ENCODE data around the gene GK. TPM values are rescaled to one million over a fixed set of nuclear protein-coding genes. Genes with fewer than 3 reads are reported as not detected.
"Not testable (repeated sequence)": the region's sequence is repeated elsewhere in the genome, so short reads cannot be mapped to it uniquely, and the experiment has no call there.

The GK gene
- total RNA-seq, 1 donor from 2014 or later = 103 TPM

DNA sequence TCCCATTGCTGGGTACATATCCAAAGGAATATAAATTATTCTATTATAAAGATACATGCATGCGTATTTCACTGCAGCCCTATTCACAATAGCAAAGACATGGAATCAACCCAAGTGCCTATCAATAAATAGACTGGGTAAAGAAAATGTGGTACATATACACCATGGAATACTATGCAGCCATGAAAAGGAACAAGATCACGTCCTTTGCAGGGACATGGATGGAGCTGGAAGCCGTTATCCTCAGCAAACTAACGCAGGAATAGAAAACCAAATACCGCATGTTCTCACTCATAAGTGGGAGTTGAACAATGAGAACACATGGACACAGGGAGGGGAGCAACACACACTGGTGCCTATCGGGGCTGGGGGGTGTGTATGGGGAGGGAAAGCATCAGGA is 19.2 kb upstream of the GK start:
- H3K27me3 Mint-ChIP-seq (ENCODE audit: low read depth); H3K4me1 Mint-ChIP-seq (ENCODE audit: low read depth); H3K27ac Mint-ChIP-seq; H3K4me3 Mint-ChIP-seq (ENCODE audit: low read depth); intact Hi-C loops (cut with micrococcal nuclease); H3K36me3 Mint-ChIP-seq (ENCODE audit: low read depth); DNase-seq (ENCODE audit: low spot score); H3K9me3 Mint-ChIP-seq: not testable (repeated sequence)

DNA sequence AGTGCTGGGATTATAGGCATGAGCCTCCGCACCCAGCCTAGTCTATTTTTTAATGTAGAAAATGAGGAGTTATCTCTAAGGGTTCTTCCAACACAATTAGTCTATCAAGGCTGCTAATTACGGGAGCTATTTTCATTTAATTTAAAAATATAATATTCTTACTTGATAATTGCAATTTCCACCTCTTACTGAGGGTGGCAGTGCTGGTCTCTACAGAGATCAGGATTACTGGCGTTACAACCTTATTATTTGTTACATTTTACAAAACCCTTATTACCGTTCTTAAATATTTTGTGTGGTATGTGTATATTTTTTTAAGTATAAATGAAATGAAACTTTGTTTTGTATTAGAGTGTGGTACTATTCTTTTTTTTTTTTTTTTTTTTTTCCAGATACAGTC is 17.6 kb upstream of the GK start:
- H3K9me3 Mint-ChIP-seq = no peaks in the 10 kb centered on the region
- peaks cover 3% of the 10 kb centered on the region for H3K4me1 Mint-ChIP-seq (ENCODE audit: low read depth)
- no peaks in the 10 kb centered on the region for H3K27me3 Mint-ChIP-seq (ENCODE audit: low read depth)
- H3K4me3 Mint-ChIP-seq (ENCODE audit: low read depth) = no peak overlapping the region
- H3K27ac Mint-ChIP-seq = no peak overlapping the region
- H3K36me3 Mint-ChIP-seq (ENCODE audit: low read depth) = peaks cover under 1% of the 10 kb centered on the region
- DNase-seq (ENCODE audit: low spot score) = no peak
- intact Hi-C loops (cut with micrococcal nuclease) = loop anchor here (1.0 to 5.0 kb wide), 2 partner anchors 37 to 78 kb away; no protein-coding TSS in a partner anchor

DNA sequence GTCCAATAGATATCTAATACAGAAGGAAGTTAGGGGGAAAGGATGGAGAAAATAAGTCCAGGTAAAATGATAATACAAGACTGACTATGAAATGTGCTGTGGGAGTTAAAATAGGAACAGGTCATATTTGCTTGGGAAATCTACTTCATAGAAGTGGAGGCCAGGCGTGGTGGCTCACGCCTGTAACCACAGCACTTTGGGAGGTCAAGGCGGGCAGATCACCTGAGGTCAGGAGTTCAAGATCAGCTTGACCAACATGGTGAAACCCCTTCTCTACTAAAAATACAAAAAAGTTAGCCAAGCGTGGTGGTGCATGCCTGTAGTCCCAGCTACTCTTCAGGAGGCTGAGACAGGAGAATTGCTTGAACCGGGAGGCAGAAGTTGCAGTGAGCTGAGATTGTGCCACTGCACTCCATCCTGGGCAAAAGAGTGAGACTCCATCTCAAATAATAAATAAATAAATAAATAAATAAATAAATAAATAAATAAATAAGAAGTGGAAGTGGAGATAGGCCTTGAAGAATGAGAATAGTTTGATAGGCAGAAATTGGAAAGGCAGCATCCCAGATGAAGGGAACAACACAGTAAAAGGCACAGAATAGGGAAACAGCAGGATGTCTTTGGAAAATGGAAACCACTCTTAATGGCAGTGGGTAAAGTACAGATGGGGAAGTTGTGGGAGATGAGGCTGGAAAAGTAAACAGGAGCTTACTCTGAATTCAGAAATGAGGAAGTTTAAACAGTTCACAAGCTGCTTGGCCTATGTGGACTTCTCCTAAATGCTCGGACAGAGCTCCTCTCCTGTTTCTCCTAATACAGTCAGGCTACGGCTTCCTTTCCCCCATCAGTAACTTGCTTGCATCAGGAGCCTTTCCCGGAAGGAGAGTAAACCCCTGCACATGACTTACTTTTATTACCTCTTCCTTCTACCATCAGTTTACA is 15.1 kb upstream of the GK start:
- Mint-ChIP-seq H3K27me3 (ENCODE audit: low read depth) (no peaks in the 10 kb centered on the region), H3K4me3 (ENCODE audit: low read depth) (no peak overlapping the region), H3K36me3 (ENCODE audit: low read depth) (peaks cover 8% of the 10 kb centered on the region), H3K27ac (no peak overlapping the region), H3K9me3 (no peaks in the 10 kb centered on the region), H3K4me1 (ENCODE audit: low read depth) (peaks cover 19% of the 10 kb centered on the region)
- no peak for DNase-seq (ENCODE audit: low spot score)
- intact Hi-C loops (cut with micrococcal nuclease) = loop anchor here (5.0 kb wide), 1 partner anchor 34 kb away; no protein-coding TSS in a partner anchor

DNA sequence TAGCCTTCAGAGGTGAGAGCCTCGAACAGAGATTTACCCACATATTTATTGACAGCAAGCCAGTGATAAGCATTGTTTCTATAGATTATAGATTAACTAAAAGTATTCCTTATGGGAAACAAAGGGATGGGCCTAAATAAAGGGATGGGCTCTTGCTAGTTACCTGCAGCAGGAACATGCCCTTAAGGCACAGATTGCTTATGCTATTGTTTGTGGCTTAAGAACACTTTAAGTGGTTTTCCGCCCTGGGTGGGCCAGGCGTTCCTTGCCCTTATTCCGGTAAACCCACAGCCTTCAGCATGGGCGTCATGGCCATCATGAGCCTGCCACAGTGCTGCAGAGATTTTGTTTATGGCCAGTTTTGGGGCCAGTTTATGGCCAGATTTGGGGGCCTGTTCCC is 13.5 kb upstream of the GK start:
- H3K9me3 Mint-ChIP-seq; H3K36me3 Mint-ChIP-seq (ENCODE audit: low read depth); H3K4me3 Mint-ChIP-seq (ENCODE audit: low read depth); H3K27ac Mint-ChIP-seq; H3K27me3 Mint-ChIP-seq (ENCODE audit: low read depth); DNase-seq (ENCODE audit: low spot score): not testable (repeated sequence)
- intact Hi-C loops (cut with micrococcal nuclease) = loop anchor here (2.0 to 5.0 kb wide), 2 partner anchors 19 to 33 kb away; no protein-coding TSS in a partner anchor
- H3K4me1 Mint-ChIP-seq (ENCODE audit: low read depth) = peaks cover 23% of the 10 kb centered on the region

DNA sequence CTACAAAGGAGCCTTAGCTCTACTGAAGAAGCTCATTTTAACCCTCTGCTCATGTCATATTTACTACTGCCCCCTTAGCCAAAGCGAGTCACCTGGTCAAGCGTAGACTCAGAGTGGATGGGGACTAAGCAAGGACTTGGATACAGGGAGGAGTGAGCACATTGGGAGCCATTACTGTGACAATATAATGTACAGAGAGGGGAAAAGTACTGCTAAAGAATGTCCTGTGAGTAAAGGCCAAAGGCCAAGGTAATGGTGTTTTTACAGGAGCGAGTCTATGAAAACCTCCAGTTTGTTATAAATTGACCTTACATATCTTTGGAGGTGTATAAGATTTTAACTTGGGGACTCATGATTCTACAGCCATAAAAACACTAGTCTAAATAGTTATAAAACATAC is 10.6 kb upstream of the GK start:
- H3K9me3 Mint-ChIP-seq = no peaks in the 10 kb centered on the region
- intact Hi-C loops (cut with micrococcal nuclease) = loop anchor here (2.0 kb wide), 1 partner anchor 70 kb away; no protein-coding TSS in a partner anchor
- H3K27me3 Mint-ChIP-seq (ENCODE audit: low read depth) = no peaks in the 10 kb centered on the region
- H3K27ac Mint-ChIP-seq = no peak overlapping the region
- H3K4me1 Mint-ChIP-seq (ENCODE audit: low read depth) = peaks cover 23% of the 10 kb centered on the region
- no peak overlapping the region for H3K4me3 Mint-ChIP-seq (ENCODE audit: low read depth)
- DNase-seq (ENCODE audit: low spot score) = no peak
- H3K36me3 Mint-ChIP-seq (ENCODE audit: low read depth) = peaks cover 8% of the 10 kb centered on the region

DNA sequence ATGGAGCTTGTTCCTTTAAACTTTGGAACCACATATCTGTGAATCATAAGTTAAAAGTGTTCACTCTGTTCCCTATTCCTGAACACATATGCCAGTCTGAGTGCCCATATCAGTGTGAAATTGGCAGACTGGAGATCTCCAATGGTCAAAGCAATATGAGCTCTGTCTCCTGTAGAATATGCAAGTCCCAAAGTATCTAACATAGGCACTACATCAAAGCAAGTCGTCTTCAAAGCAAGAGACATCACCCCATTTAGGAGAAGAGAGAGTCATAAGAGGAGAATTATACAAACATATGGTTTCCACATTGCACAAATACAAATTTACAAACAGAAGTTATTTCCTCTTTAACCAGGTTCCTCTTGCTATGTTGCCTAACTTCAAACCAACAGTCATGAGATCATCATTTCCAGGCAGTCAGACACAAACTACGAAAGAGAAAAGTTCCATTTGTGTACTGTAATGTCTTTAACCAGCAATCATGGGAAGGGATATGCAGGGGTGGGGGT is 9.9 kb upstream of the GK start:
- intact Hi-C loops (cut with micrococcal nuclease) = loop anchor here (2.0 kb wide), 1 partner anchor 69 kb away; no protein-coding TSS in a partner anchor
- DNase-seq (ENCODE audit: low spot score) = no peak
- peaks cover 8% of the 10 kb centered on the region for H3K36me3 Mint-ChIP-seq (ENCODE audit: low read depth)
- no peaks in the 10 kb centered on the region for H3K27me3 Mint-ChIP-seq (ENCODE audit: low read depth)
- H3K9me3 Mint-ChIP-seq = no peaks in the 10 kb centered on the region
- no peak overlapping the region for H3K4me3 Mint-ChIP-seq (ENCODE audit: low read depth)
- H3K4me1 Mint-ChIP-seq (ENCODE audit: low read depth) = peaks cover 22% of the 10 kb centered on the region
- peak overlapping the region; percentile 79 for H3K27ac Mint-ChIP-seq

DNA sequence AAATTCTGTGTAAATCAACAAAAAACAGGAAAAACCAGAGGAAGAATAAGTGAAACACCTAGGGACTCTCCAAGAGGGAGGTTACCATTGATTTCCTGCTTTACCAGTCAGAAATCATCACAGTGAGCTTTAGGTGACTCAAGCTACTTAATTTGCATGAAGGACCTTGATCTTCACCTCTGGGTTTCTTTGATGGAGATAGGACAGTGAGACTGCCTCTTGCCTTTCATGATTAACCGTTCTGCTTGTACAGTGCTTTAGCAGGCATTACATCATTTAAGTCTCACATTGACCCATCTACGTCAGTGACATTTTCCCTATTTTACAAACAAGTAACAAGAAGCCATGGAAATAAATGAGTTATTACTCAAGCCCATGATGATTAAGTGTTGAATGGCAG is 3.4 kb upstream of the GK start:
- no peaks in the 10 kb centered on the region for H3K9me3 Mint-ChIP-seq
- H3K36me3 Mint-ChIP-seq (ENCODE audit: low read depth) = peaks cover under 1% of the 10 kb centered on the region
- peak overlapping the region; percentile 98 for H3K27ac Mint-ChIP-seq
- peaks cover 24% of the 10 kb centered on the region for H3K4me1 Mint-ChIP-seq (ENCODE audit: low read depth)
- no peak overlapping the region for H3K4me3 Mint-ChIP-seq (ENCODE audit: low read depth)
- no peak for DNase-seq (ENCODE audit: low spot score)
- no peaks in the 10 kb centered on the region for H3K27me3 Mint-ChIP-seq (ENCODE audit: low read depth)
- intact Hi-C loops (cut with micrococcal nuclease) = loop anchor here (1.0 to 5.0 kb wide), 3 partner anchors 63 to 447 kb away; no protein-coding TSS in a partner anchor

DNA sequence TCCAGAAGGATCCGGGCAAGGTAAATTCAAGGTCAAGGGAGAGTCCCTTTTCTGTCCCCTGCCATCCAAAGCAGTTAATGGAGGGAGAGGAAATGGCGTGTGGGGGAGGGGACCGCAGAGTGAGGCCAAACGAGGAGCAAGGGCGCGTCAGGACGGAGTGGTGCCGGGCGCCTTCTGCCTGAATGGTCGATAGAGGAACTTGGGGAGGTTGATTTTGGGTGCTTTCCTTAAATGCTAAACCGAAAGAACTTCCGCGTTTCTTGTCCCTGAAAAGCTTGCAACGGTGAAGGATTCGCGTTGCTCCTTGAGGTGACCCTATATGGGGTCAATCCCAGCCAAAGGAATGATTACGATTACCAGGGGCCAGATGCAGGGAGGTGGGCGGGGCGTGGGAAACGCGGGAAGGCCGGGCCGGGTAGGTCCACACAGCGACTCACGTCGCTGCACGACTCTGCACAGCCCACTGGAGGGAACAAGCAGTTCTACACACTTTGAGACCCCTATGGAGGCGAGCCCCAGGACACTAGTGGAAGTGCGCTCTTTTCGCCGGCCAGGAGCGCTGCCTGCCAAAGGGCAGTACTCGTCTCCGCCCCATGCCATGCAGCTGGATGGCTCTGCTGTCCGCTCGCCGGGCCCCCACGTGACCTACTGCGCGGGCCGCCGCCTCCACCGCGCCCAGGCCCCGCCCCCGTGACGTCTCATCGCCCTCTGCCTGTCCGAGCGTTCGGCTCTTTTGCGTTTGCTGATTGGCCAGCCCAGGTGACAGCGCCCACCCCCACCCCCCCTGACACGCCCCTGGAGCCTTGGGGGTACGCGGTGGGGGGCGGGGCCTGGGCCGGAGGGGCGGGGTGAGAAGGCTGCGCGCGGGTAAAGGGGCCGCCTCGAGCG is 452 bp upstream of the GK start:
- H3K36me3 Mint-ChIP-seq (ENCODE audit: low read depth) = peaks cover 22% of the 10 kb centered on the region

DNA sequence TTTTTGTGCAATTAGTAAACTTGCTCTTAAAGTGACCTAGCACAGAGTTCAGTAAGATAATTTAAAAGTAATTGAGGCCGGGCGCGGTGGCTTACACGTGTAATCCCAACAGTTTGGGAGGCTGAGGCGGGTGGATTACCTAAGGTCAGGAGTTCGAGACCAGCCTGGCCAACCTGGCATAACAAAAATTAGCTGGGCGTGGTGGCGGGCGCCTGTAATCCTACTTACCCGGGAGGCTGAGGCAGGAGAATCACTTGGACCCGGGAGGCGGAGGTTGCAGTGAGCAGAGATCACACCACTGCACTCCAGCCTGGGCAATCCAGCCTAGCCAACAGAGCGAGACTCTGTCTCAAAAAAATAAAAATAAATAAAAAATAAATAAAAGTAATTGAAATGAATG is 1.2 kb downstream of the GK start:
- not testable (repeated sequence) for H3K9me3 Mint-ChIP-seq; H3K27me3 Mint-ChIP-seq (ENCODE audit: low read depth); DNase-seq (ENCODE audit: low spot score)
- Mint-ChIP-seq H3K4me3 (ENCODE audit: low read depth) (peak overlapping the region; percentile 94), H3K27ac (peak overlapping the region; percentile 92), H3K4me1 (ENCODE audit: low read depth) (peaks cover 51% of the 10 kb centered on the region), H3K36me3 (ENCODE audit: low read depth) (peaks cover 31% of the 10 kb centered on the region)
- intact Hi-C loops (cut with micrococcal nuclease) = loop anchor here (5.0 kb wide), 1 partner anchor 443 kb away; no protein-coding TSS in a partner anchor

More for the DNA sequence above, 452 bp upstream of the GK start:
- peaks cover 42% of the 10 kb centered on the region for H3K4me1 Mint-ChIP-seq (ENCODE audit: low read depth)
- DNase-seq (ENCODE audit: low spot score) = peak; percentile 89
- H3K27ac Mint-ChIP-seq = peak overlapping the region; percentile 98
- peak overlapping the region; percentile 94 for H3K4me3 Mint-ChIP-seq (ENCODE audit: low read depth)
- intact Hi-C loops (cut with micrococcal nuclease) = loop anchor here (2.0 to 5.0 kb wide), 2 partner anchors 236 to 445 kb away; partner anchors contain the start of gene TAB3
- no peaks in the 10 kb centered on the region for H3K27me3 Mint-ChIP-seq (ENCODE audit: low read depth)
- no peaks in the 10 kb centered on the region for H3K9me3 Mint-ChIP-seq

DNA sequence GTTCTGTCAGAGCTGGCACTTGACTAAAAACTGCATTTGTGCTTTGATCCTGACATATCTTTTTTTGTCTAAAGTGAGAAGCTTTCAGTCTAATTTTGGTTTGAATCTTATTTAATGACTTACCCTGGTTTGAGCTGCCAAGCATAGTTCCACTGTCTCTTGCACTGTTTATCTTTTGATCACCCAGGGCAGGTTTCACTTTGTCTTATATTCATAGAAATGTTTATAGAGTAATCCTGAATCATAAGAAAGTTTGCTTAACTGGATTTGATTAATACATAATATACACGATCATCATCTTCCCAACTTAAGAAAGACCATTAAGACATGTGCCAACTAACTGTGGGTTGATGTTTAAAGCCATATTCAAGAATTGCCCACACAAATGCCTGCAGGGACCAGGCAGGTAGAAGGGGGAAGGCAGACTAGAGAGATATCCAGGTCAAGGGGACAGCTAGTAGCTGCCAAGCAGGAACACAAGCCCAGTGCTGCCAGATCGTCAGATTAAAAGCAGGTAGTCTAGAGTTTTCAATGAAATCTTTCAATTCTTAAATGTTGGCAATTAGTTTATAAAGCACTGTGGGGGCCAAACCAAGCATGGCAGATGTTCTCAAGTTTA is 1.9 kb downstream of the GK start:
- no peak for DNase-seq (ENCODE audit: low spot score)
- no peaks in the 10 kb centered on the region for H3K9me3 Mint-ChIP-seq
- intact Hi-C loops (cut with micrococcal nuclease) = loop anchor here (5.0 kb wide), 1 partner anchor 442 kb away; no protein-coding TSS in a partner anchor
- H3K27me3 Mint-ChIP-seq (ENCODE audit: low read depth) = no peaks in the 10 kb centered on the region
- H3K4me1 Mint-ChIP-seq (ENCODE audit: low read depth) = peaks cover 45% of the 10 kb centered on the region
- peaks cover 34% of the 10 kb centered on the region for H3K36me3 Mint-ChIP-seq (ENCODE audit: low read depth)
- H3K27ac Mint-ChIP-seq = peak overlapping the region; percentile 72
- peak overlapping the region; percentile 94 for H3K4me3 Mint-ChIP-seq (ENCODE audit: low read depth)

DNA sequence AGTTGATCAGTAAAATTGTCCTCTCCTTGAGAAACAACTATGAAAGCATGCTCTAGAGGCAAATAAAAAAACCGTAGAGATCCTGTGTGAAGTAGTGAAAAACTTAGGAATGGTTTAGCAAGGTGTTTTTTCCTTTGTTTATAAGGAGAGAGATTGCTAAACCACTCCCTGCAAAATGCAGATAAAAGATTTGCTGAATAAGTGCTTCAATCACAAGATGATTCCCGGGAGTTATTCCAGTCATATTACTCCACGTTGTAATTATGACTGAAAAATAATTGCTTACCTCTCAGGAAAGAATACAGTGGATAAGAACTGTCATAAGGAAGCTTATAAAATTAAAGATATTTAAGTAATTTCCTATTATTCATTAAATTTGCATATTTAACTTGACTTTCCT is 2.8 kb downstream of the GK start:
- no peak for DNase-seq (ENCODE audit: low spot score)
- Mint-ChIP-seq H3K27me3 (ENCODE audit: low read depth) (no peaks in the 10 kb centered on the region), H3K27ac (peak overlapping the region; percentile 72), H3K4me1 (ENCODE audit: low read depth) (peaks cover 39% of the 10 kb centered on the region), H3K4me3 (ENCODE audit: low read depth) (peak overlapping the region; percentile 94), H3K9me3 (no peaks in the 10 kb centered on the region), H3K36me3 (ENCODE audit: low read depth) (peaks cover 35% of the 10 kb centered on the region)
- intact Hi-C loops (cut with micrococcal nuclease) = no loop called here

Data from activated T-helper 2 cell treated with anti-CD3 and anti-CD28 coated beads, Interferon-gamma antibody, Interleukin-2, Interleukin-4, amounts not matched to agents 10 μg/mL and 5 μg/mL and 100 μg/mL, durations not matched to agents 14 hours and 24 hours and 36 hours (primary cell).